AML-193 (cell line): Measurements from ENCODE around the gene MYCBPAP.

Experiments
- DNase-seq, 2 experiments: peaks; one replicate each; lab custom pipeline; 2025; lab: John Stamatoyannopoulos, UW

MYCBPAP gene

DNA sequence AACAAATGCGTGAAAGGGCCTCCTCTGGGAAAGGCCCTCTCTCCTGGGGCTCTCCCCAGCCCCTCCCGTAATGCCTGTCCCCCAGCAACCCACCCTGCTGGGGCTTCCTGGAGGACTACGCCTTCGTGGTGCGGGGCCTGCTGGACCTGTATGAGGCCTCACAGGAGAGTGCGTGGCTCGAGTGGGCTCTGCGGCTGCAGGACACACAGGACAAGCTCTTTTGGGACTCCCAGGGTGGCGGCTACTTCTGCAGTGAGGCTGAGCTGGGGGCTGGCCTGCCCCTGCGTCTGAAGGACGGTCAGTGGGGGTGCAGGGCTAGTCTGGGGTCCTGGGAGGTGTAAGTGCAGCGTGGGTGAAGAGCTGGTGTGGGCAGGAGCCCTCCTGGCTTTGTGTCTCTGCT, 43.6 kb downstream of the MYCBPAP start:
- no peak for DNase-seq

DNA sequence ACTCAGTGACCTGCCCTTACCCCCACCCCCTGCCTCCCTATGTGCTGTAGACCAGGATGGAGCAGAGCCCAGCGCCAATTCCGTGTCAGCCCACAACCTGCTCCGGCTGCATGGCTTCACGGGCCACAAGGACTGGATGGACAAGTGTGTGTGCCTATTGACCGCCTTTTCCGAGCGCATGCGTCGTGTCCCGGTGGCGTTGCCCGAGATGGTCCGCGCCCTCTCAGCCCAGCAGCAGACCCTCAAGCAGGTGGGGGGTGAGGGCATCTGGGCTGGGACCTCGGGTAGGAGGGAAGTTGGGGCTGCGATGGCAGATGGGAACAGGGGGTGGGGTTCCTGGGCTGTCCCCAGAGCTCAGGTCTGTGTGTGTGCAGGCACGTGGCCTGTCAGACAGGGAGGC, 46.0 kb downstream of the MYCBPAP start:
- no peak for DNase-seq

DNA sequence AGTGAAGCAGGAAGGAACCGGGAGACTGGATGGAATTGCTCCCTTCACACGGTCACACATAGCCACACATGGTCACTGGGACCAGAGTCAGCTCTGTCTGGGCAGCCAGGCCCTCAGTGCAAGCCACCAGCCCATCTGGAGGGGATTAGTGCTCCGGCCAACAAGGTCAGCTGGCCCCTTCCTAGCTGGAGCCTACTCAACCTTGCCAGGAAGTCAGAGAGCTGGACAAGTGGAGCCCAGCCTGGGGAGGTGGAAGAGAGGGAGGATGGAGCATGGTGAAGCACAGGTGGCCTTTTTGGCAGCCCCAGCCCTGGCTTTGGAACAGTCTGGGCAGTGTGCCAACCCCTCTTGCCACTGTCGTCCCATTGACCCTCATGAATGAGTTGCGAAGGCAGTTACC, 48.6 kb downstream of the MYCBPAP start:
- no peak for DNase-seq

DNA sequence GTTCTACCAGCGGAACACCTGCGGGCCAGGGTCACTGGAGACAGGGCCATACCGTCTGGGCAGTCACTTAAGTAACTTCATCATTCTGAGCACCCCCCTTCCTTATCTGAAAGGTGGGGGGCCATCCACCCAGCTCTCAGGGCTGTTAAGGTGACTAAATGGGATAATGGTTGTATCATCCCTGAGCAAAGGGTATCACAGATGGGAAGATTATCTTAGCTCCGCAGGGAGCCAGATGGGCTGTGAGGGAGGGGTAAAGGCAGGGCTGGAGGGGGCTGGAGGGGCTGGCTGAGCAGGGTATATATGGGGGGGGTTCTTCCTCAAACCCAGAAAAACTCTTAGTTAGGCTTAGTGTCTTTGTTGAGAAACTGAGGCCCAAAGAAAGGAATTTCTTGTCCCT, 49.4 kb downstream of the MYCBPAP start:
- DNase-seq = no peak

DNA sequence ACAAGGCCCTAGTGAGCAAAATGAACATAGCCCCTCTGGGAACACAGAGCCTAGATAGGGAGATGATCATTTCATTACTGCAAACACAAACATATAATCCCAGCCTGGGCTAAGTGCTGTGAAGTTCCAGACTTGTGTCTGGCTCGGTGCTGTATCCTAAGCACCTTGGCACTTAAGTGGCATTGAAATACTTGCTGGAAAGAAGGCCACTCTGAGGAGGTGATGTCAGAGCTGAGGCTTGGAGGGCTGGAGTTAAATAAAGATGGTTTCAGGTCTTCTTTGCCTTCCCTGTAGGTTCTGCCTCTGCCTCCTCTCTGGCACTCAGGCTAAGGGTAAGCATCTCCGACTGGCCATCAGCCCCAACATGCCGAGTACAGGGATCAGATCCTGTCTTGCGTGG, 49.9 kb downstream of the MYCBPAP start:
- DNase-seq = no peak

DNA sequence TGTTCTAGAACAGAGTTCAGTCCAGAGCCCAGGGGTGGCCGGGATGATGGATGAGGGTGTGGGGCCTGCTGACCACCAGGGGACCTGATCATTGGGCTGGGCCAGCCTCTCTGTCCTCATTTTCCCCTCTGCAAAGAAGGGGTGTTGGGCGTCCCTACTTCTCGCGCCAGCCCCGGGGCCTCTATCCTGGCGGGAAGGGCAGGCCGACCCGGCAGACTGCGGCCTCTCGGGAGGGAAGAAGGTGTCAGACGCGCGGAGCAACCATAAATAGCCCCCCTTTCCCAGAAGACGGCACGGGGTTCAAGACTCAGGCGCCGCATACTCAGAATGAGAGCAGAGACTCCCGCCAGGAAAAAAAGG, 50.3 kb downstream of the MYCBPAP start:
- DNase-seq = no peak

DNA sequence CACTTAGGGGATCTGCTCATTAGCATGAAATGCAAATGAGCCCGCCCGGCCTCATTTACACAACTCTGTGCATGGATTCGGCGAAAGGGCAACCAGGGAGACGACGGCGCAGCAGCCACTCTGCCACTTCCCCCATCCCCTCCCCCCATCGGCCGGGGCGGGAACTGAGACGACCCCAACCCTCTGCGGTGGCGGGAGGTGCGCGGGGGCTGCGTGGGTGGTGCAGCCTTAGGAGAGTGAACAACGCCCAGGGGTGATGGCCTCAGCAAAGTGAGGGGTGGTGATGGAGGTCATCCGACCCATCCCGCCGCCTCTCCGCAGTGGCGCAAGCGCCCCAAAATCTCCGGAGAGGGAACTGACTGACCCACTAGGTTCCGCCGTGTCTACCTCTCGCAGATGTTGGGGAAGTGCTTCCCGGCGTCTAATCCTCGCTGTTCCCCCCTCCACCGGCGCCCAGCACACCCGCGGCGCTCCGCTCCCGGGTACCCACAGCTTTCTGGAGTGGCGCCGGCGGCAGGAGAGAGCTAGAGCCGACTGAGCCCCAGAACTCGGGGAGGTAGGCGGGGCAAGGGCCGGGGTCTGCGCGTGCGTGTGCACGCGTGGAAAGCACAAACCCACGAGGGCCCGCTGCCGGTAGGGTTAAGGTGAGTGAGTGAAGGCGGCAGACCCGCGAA, 50.8 kb downstream of the MYCBPAP start:
- no peak for DNase-seq

DNA sequence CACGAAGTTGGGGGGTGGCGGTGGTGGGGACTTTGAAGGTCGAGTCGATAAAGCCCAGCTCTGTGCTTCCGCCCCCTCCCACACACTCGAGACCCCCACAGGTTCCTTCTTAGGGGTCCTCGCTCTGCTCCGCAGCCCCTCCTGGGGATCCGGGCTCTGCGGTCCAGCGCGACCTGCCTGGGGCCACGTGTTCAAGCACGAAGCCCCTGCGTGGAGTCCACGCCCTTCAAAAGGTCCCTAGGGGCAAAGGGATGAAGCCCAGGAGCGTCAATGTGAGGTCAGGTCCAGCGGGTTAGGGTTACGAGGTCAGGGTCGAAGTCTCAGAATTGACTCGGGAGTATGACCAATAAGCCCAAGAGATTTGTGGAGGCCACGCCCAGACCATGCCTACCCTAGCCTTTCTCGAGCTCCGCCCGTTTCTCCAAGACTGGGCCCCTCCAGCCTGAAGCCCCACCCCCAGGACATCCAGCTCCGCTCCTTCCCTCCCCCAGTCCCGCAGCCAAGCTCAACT, 51.5 kb downstream of the MYCBPAP start:
- DNase-seq = no peak

DNA sequence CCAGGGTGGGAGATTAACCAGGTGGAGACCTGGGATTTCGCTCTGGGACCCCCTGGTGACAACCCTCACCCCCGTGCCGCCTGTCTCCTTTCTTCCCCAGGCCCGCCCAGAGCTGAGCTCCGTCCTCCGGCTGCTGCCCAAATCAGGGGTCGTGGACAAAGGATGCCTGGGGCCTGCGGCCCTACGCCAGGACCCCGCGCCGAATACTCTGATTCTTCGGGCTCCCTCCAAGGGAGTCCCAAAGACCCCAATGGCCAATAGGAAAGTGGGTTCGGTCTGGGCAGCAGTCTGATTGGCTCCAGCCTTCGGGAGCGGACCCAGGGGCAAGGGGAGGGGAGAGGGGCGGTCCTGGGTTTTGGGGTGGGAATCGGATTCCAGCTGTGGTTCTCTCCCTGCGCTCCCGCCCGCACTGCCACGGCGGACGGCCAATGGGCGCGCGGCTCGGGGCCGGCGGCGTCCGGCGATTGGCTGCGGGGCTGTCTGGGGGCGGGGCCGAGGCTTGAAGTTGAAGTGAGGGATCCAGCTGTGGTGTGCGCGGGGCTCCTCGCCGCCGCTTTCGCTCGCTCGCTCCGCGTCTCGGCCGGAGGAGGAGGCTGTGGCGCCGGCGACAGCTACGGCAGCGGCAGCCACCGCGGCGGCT, 52.1 kb downstream of the MYCBPAP start, which contains the start of gene CACNA1G:
Gene CACNA1G, plus strand, starts transcription at position 531 of the 640 bp plus-strand sequence. CDS start 745 bp downstream, outside the sequence.
- DNase-seq = peak; percentile 60 to 64

DNA sequence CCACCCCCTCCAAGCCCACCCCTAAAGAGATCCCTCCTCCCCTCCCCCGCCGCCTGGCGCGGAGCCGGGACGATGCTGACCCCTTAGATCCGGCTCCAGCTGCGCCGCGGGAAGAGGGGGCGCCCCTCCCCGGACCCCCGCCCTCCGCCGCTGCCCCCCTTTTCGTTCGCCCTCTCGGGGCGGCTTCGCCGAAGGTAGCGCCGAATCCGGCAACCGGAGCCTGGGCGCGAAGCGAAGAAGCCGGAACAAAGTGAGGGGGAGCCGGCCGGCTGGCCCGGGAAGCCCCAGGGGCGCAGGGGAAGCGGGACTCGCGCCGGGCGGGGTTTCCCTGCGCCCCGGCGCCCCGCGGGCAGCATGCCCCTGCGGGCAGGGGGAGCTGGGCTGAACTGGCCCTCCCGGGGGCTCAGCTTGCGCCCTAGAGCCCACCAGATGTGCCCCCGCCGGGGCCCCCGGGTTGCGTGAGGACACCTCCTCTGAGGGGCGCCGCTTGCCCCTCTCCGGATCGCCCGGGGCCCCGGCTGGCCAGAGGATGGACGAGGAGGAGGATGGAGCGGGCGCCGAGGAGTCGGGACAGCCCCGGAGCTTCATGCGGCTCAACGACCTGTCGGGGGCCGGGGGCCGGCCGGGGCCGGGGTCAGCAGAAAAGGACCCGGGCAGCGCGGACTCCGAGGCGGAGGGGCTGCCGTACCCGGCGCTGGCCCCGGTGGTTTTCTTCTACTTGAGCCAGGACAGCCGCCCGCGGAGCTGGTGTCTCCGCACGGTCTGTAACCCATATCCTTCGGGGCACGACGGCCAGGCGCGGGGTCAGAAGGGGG, 52.9 kb downstream of the MYCBPAP start:
- DNase-seq = no peak

DNA sequence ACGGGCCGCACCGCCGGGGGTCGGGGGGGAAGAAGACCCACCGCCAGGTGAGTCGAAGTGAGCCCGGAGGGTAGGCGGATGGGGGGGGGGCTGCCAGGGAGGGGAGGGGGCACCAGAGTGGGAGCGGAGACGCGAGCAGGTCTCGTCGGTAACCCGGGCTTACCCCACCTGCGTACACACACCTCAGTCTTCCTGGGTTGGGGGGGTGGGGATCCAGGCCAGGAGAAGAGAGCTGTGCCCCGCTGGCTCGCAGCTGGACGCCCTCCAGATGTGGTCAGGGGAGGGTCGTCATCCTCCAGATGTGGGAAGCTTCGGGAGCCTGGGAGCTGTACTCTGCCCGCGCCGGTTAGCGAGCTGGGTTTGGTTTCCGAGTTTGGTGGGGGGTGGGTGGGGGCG, 53.5 kb downstream of the MYCBPAP start:
- DNase-seq = no peak

DNA sequence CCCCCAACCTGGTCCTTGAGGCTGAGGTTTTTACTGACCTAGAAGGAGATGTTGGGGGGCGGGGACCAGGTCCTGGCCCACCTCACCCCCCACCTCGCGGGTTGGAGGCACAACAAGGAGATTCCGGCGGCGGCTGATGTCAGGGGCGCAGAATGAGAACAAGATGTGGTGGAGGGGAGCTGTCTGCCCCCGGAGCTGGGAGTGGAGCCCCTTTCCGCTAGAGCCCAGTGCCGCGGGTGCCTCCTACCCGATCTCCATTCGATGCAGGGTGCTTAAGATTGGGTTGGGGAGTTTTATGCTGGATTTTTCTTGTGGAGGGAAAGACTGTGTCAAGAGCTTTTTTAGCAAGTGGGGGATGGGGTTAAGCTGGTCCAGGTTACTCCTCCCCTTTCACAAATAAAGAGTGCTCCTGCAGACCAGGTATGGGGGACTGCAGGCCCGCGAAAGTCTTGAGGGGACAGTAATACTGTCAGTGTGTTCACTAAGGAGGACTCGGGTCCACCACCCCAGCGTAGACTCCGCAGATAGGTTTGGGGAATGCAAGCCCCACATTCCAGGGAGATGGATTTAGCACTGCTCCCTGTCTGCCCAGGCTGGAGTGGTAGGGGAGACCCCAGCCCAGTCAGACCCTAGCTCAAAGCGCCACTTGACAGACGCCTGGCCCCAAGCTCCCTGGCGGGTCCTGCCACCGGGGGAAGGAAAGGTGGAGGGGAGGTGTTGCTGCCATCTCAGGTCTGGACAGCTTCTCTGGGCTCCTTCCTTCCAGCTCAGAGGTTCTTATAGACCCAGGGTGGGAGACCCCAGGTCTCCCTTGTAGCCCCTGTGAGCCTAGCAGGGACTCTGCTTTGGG, 54.2 kb downstream of the MYCBPAP start:
- no peak for DNase-seq

DNA sequence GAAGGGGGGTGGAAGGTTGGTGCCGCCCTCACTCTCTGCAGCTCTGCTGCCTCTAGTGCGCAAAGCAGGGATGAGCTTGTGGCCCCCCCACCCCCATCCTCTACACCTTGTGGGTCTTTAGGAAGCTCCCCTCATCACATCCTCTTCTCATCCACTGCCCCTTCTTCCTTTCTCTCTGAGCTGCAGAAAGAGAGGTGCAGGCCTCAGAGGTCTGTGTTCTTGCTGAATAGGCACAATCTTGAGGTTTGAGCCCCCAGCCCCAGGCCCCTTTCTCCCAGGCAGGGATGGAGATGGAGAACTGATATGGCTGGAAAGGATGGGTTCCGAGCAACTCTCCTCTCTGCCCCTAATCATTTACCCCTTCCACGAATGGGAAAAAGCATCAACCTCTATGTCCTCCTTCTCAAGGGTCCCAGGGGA, 54.9 kb downstream of the MYCBPAP start:
- DNase-seq = no peak

DNA sequence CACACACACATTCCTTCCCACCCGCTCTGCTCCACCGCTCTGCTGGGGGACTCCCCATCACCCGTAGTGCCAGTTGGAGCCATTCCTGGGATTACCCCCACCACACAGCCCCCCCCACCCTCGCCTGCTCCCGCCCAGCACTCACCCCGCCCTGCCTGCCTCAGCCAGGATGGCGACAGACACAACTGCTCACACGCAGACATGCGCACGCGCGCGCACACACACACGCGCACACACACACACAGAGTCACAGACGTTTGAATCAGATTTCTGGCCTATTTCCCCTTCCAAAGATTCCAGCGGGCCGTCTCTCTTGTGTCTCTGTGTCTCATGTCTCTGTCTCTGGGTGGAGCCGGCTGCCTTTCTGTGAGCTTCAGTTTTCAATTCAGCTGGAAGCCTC, 56.7 kb downstream of the MYCBPAP start:
- no peak for DNase-seq

DNA sequence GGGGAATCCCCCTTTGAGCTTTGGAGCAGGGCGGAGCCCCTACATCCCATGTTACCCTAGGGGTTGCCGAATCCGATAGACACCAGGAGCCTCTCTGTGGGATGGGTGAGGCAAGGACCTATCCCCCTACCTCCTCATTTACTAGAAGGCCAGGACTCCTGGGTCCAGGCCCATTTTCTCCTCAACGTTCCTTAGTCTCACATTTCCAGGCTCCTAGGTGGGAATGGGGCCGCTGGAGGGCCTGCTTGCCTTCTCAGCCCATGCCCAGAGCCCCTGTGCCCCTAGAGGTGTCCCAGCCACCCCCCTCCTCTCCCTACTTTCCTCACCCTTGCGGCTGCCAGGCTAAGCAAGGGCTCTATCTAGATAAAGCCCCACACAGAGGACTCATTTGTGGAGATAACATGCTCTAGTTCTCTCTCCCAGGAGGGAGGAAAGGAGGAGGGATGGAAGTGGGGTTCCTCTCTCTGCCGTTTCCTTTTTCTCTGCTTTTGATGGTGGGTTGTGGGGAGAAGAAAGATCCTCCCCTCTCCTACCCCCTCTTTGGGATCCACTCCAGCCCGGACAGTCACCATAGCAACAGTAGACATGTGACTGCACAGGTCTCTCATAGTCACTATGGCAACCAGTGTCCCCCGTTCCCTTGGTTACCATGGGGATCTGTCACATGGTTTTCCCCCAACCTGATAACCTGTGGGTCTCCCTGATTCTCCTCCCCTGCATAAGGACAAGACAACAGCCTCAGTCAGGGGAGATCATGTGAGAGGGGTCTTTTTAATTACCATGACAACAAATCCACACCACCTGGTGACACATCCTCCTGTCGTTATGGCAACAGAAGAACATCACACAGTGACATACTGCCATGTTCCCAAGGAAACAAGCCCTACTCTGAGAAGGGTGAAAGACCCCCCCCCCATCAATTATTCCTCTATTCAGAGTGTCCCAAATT, 57.4 kb downstream of the MYCBPAP start:
- no peak for DNase-seq

DNA sequence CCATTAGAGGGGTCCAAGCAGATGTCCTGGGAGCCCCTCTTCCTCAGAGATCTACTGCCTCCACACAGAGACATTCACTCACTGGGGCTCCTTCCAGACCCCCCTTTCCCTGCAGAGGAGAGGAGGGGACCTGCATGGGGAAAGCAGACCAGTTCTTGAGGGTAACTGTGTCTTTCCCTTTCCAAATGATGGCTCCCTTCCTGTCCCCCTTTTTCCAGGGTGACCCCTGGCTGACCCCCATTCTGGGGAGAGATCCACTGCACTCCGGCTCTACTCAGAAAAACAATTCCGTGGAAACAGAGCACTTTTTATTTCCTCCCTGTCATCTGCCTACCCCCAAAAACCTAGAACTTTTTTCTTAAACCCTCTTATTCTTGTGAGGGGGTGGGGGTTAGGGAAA, 58.6 kb downstream of the MYCBPAP start:
- DNase-seq = no peak

DNA sequence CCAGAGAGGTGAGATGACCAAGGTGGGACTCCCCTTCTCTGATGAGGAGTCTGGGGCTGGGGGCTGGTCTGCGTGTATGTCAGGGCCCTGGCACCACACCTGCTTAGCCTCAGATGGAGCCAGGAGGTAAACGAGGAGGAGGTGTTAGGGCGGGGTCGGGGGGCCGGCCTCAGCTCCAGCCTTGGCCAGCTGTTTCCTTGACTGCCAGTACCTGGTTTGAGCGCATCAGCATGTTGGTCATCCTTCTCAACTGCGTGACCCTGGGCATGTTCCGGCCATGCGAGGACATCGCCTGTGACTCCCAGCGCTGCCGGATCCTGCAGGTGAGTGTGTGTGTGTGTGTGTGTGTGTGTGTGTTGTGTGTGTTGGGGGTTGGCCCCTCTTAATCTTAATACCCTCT, 60.4 kb downstream of the MYCBPAP start:
- DNase-seq = no peak

DNA sequence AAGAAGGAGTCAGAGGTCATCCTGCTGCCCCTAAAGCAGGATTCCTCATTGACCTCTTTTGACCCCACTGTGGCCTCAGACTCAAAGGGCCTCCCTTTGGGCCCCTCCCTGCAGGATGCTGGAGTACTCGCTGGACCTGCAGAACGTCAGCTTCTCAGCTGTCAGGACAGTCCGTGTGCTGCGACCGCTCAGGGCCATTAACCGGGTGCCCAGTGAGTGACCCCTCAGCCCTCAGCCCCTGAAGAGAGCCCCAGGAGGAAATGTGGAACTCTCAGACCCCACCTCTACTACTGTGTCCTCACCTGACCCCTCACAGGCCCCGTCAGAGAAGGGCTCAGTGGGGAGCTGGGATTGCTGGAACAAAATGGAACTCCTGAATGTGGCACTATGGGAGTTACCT, 61.4 kb downstream of the MYCBPAP start:
- no peak for DNase-seq

DNA sequence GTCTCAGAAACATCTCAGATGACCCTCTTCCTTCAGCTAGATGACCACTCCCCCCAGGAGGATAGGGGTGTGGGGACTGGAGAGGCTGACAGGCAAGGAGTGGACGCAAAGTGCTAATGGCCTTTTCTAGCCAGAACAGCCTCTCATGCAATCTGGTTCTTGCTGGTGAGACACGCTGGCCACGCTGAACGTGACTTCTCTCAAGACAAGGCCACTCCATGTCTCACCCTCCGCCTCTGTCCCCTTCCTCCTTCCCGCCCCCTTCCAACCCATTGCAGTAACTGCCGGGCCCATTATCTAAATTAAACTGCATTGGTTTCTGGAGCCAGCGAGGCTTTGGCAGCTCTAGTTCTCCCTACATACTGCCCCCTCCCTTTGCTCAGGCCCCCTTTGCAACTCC, 61.8 kb downstream of the MYCBPAP start:
- no peak for DNase-seq

DNA sequence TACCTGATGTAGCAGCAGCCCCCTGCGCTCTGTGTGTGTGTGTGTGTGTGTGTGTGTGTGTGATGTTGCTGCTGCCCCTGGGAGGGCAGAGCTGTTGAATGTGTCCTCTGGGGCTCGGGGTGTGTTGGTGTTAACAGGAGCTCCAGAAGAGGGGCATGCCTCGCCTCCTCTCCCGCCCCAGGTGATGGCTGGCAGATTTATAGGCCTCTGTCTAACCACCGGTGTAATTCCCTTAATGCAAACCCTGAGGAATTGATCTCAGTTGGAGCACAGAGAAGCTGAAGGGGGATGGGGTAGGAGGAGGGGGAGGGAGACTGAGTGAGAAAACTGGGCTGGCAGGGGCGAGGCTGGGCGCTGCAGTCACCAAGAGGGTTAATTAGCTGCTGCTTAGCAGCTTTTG, 62.3 kb downstream of the MYCBPAP start:
- DNase-seq = no peak

DNA sequence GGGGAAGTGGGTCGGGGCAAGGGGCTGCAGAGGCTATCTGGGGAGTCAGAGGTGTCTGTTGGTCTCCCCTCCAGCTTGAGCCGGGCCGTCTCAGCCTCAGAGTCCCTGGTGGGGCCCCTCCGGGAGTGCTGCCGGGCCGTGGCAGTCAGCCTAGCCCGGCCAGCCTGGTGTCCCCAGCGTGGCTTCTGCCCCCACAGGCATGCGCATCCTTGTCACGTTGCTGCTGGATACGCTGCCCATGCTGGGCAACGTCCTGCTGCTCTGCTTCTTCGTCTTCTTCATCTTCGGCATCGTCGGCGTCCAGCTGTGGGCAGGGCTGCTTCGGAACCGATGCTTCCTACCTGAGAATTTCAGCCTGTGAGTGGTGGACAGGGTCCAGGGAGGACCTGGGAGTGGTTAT, 63.4 kb downstream of the MYCBPAP start:
- no peak for DNase-seq
